ENCODE results near the gene ESD.

DNA sequence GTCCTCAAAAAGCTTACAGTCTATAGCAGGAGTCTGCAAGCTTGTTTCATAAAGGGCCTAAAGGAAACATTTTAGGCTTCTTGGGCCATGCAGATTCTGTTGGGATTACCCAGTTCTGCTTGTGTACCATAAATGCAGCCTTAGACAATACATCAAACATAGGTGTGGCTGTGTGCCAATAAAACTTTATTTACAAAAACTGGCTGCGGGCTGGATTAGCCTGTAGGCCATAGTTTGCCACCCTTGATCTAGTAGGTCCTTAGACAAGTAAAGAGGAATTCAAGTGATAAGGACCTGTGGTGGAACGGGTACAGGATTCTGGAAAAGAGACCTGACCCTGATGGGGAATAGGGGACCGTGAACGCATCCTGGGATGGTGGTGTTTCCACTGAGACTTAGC is 51.9 kb downstream of the ESD start:
- TF ChIP-seq, protein P1, sequence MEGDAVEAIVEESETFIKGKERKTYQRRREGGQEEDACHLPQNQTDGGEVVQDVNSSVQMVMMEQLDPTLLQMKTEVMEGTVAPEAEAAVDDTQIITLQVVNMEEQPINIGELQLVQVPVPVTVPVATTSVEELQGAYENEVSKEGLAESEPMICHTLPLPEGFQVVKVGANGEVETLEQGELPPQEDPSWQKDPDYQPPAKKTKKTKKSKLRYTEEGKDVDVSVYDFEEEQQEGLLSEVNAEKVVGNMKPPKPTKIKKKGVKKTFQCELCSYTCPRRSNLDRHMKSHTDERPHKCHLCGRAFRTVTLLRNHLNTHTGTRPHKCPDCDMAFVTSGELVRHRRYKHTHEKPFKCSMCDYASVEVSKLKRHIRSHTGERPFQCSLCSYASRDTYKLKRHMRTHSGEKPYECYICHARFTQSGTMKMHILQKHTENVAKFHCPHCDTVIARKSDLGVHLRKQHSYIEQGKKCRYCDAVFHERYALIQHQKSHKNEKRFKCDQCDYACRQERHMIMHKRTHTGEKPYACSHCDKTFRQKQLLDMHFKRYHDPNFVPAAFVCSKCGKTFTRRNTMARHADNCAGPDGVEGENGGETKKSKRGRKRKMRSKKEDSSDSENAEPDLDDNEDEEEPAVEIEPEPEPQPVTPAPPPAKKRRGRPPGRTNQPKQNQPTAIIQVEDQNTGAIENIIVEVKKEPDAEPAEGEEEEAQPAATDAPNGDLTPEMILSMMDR (IDR thresholded peaks at IDR 0.05; ENCODE audit: low read depth, low read length, poor library complexity, severe bottlenecking), result no peak
- TF ChIP-seq EZH2phosphoT487 (IDR thresholded peaks at IDR 0.05; ENCODE audit: borderline replicate concordance, low read length), result no peak
